Upper lobe of right lung (tissue), 1 donor: ENCODE results near the gene RNPS1. TPM values are rescaled to one million over a fixed set of nuclear protein-coding genes. Genes with fewer than 3 reads are reported as not detected.

Experiments
- ATAC-seq: fragments of 200-7000 bp; cut with Tn5 transposase; one replicate; pipeline ENCODE4 v1.9.1; 2020; ENCODE audit warnings: mild to moderate bottlenecking, moderate library complexity
- DNase-seq: peaks from one replicate; pipeline ENCODE4 v3.0.0-alpha.2; 2020
- H3K27ac ChIP-seq: fragments of 200-600 bp; one replicate; pipeline ENCODE4 v1.8.0; 2022
- H3K27me3 ChIP-seq: fragments of 200-600 bp; one replicate; pipeline ENCODE4 v1.8.0; 2022; ENCODE audit warnings: mild to moderate bottlenecking
- H3K36me3 ChIP-seq: fragments of 200-600 bp; one replicate; pipeline ENCODE4 v1.8.0; 2022
- H3K4me1 ChIP-seq: fragments of 200-600 bp; one replicate; pipeline ENCODE4 v1.8.0; 2022
- H3K4me3 ChIP-seq: fragments of 200-600 bp; one replicate; pipeline ENCODE4 v1.8.0; 2022; ENCODE audit warnings: mild to moderate bottlenecking
- H3K9me3 ChIP-seq: fragments of 200-600 bp; one replicate; pipeline ENCODE4 v1.8.0; 2022
- CTCF ChIP-seq: fragments of 200-600 bp; IDR thresholded peaks from one replicate; pipeline ENCODE4 v1.8.0; 2022; ENCODE audit warnings: antibody characterized with exemption
- intact Hi-C: fragments of 100-400 bp; cut with DNase I; formaldehyde crosslinking; loops from one replicate; pipeline ENCODE4 v1.11.0; 2022
- long read RNA-seq: library from polyadenylated mRNA; unstranded; transcript quantifications from one replicate; pipeline ENCODE4 v2.0.0, GENCODE V29; 2021
- total RNA-seq: library from RNA; stranded (reverse); fragmentation: NEBNext Ultra II Directional; extraction: Animal tissue kit (Norgen Biotek cat#: 25700); gene quantifications from one replicate; pipeline ENCODE4 v1.2.1, GENCODE V29; 2021
- donor health status: DM: no; HTN: yes; CAD: no; lungs with severe emphysema.

Gene RNPS1
- 116 TPM for total RNA-seq
- long read RNA-seq, transcript RNPS1-202 (8 exons, 2,241 nt) = minor isoform, 51 of 177 reads
- long read RNA-seq, transcript RNPS1-203 (8 exons, 2,069 nt) = minor isoform, 16 of 177 reads
- long read RNA-seq, transcript RNPS1-217 (7 exons, 1,514 nt) = minor isoform, 6 of 177 reads
- long read RNA-seq, transcript RNPS1-220 (7 exons, 2,037 nt) = major isoform, 73 of 177 reads
- long read RNA-seq, partial matches to known transcripts = 5 of 177 reads
- long read RNA-seq, other reads (novel, unspliced or antisense) = 13 of 177 reads

- Histone ChIP-seq H3K4me3 (peak within 1 kb of the TSS; percentile 91), H3K9me3 (no peaks in the 10 kb centered on the region), H3K36me3 (peaks cover 16% of the 10 kb centered on the region), H3K27me3 (no peaks in the 10 kb centered on the region), H3K27ac (peak within 1 kb of the TSS; percentile 97), H3K4me1 (peaks cover 31% of the 10 kb centered on the region)
- intact Hi-C loops = no loop called here
- peak; percentile 88 for ATAC-seq
- peak; percentile 99 for DNase-seq
- TF ChIP-seq CTCF = no peak
Measured at GRCh38 chr16:2267913-2268666, at the start of gene RNPS1. Gene RNPS1 (minus strand): TSS chr16:2268126. CDS start chr16:2264643, 3,483 bp downstream.

GRCh38 chr16:2317231-2318020, 49.5 kb upstream of the RNPS1 start:
- no peak overlapping the region for H3K4me3 ChIP-seq

GRCh38 chr16:2308089-2308962, 40.4 kb upstream of the RNPS1 start:
- ATAC-seq (peak; percentile 44), DNase-seq (no peak)
- Histone ChIP-seq H3K4me1 (no peaks in the 10 kb centered on the region), H3K4me3 (no peak overlapping the region), H3K9me3 (no peaks in the 10 kb centered on the region), H3K36me3 (peaks cover 38% of the 10 kb centered on the region), H3K27ac (no peak overlapping the region), H3K27me3 (no peaks in the 10 kb centered on the region)
- intact Hi-C loops = no loop called here
- TF ChIP-seq CTCF = no peak

More at GRCh38 chr16:2317231-2318020, 49.5 kb upstream of the RNPS1 start:
- no peak overlapping the region for H3K27ac ChIP-seq
- TF ChIP-seq CTCF = no peak
- intact Hi-C loops = no loop called here
- H3K9me3 ChIP-seq = no peaks in the 10 kb centered on the region
- peak; percentile 19 for ATAC-seq
- peaks cover 40% of the 10 kb centered on the region for H3K36me3 ChIP-seq
- H3K27me3 ChIP-seq = no peaks in the 10 kb centered on the region
- DNase-seq = no peak
- no peaks in the 10 kb centered on the region for H3K4me1 ChIP-seq

- H3K36me3 ChIP-seq = peaks cover 35% of the 10 kb centered on the region
- intact Hi-C loops = no loop called here
Measured at GRCh38 chr16:2299915-2300192, 31.9 kb upstream of the RNPS1 start.

More at GRCh38 chr16:2299915-2300192, 31.9 kb upstream of the RNPS1 start:
- no peaks in the 10 kb centered on the region for H3K4me1 ChIP-seq
- H3K27me3 ChIP-seq = no peaks in the 10 kb centered on the region
- H3K27ac ChIP-seq = no peak overlapping the region
- H3K4me3 ChIP-seq = no peak overlapping the region
- no peak for TF ChIP-seq CTCF
- peak; percentile 1 for ATAC-seq
- no peaks in the 10 kb centered on the region for H3K9me3 ChIP-seq
- no peak for DNase-seq
